OCI-LY3 (cell line): ENCODE results near the gene HYI.

Experiments used
- H2AFZ ChIP-seq: fragments of 200-600, 300-600 bp; shearing (Covaris generic); 2 replicates; pipeline ENCODE4 v1.6.0; 2014; ENCODE audit warnings: antibody characterized with exemption, low read depth, low read length
- H3K27ac ChIP-seq: fragments of 200-600, 300-600 bp; sonication (generic); 2 replicates; pipeline ENCODE4 v1.5.1; 2014; ENCODE audit warnings: mild to moderate bottlenecking, low read length, moderate library complexity, mixed read lengths
- H3K27me3 ChIP-seq: fragments of 200-600, 300-600 bp; sonication (generic); 2 replicates; pipeline ENCODE4 v1.6.1; 2014; ENCODE audit warnings: low read depth, low read length, mixed read lengths
- H3K36me3 ChIP-seq: fragments of 200-600, 300-600 bp; sonication (generic); replicated peaks from 2 replicates; pipeline ENCODE3; 2014; ENCODE audit warnings: low read depth, low read length, mixed read lengths
- H3K4me1 ChIP-seq: fragments of 300-600, 200-600 bp; sonication (generic); 2 replicates; pipeline ENCODE4 v1.6.1; 2014; ENCODE audit warnings: low read length, mixed read lengths
- H3K4me2 ChIP-seq: fragments of 200-600, 300-600 bp; sonication (generic); 2 replicates; pipeline ENCODE4 v1.6.1; 2014; ENCODE audit warnings: low read length, mixed read lengths
- H3K4me3 ChIP-seq: fragments of 300-600, 200-600 bp; sonication (generic); 2 replicates; pipeline ENCODE4 v1.5.1; 2014; ENCODE audit warnings: antibody characterized with exemption, mild to moderate bottlenecking, low read length, moderate library complexity
- H3K79me2 ChIP-seq: fragments of 300-600, 200-600 bp; shearing (Covaris generic); 2 replicates; pipeline ENCODE4 v1.6.1; 2014; ENCODE audit warnings: mild to moderate bottlenecking, low read length, mixed read lengths
- H3K9ac ChIP-seq: fragments of 300-600, 200-600 bp; shearing (Covaris generic); 2 replicates; pipeline ENCODE4 v1.6.0; 2014; ENCODE audit warnings: mild to moderate bottlenecking, low read length, moderate library complexity
- H3K9me3 ChIP-seq: fragments of 200-600, 300-600 bp; shearing (Covaris generic); 2 replicates; pipeline ENCODE4 v1.6.1; 2014; ENCODE audit warnings: low read length, mixed read lengths; ENCODE audit not compliant: insufficient read depth
- H4K20me1 ChIP-seq: fragments of 200-600, 300-600 bp; sonication (generic); 2 replicates; pipeline ENCODE4 v1.6.1; 2016; ENCODE audit warnings: low read length, mixed read lengths; ENCODE audit not compliant: insufficient read depth
- CTCF ChIP-seq: fragments of 200-600, 300-600 bp; sonication (generic); IDR thresholded peaks from 2 replicates; pipeline ENCODE4 v1.5.1; 2014; ENCODE audit warnings: antibody characterized with exemption, low read length, low read depth
- EZH2phosphoT487 ChIP-seq: fragments of 200-600 bp; shearing (Covaris generic); IDR thresholded peaks from 2 replicates; pipeline ENCODE4 v1.6.1; 2018; ENCODE audit warnings: antibody characterized with exemption, mixed run types, low read depth

The HYI gene

GRCh38 chr1:43405219-43405875, 48.4 kb downstream of the HYI start:
- no peak overlapping the region for H2AFZ ChIP-seq
- no peaks in the 10 kb centered on the region for H3K4me1 ChIP-seq
- H3K79me2 ChIP-seq: no peaks in the 10 kb centered on the region
- no peak overlapping the region for H3K9ac ChIP-seq
- H3K9me3 ChIP-seq: no peaks in the 10 kb centered on the region
- no peak for TF ChIP-seq CTCF
- peaks cover 3% of the 10 kb centered on the region for H3K36me3 ChIP-seq
- no peak overlapping the region for H3K4me3 ChIP-seq
- no peaks in the 10 kb centered on the region for H4K20me1 ChIP-seq
- H3K27me3 ChIP-seq: no peaks in the 10 kb centered on the region
- H3K4me2 ChIP-seq: no peak overlapping the region
- no peak overlapping the region for H3K27ac ChIP-seq

DNA sequence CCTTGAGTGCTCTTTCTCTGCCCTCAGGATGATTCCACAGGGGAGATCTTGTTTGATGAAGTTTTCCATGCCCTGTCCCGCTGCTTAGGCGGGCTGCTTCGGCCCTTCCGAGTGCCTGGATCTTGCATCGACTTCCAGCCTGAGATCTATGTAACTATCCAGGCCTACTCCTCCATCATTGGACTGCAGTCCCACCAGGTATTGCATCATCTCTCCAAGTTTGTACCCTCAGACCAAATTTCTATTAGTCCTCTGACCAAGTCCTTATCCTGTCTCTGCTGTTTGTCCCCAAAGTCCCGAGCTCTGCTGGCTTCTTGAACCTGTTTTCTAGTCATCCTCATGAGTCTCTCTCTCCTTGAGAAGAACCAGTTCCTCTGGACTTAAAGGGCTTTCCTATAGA, 49.4 kb downstream of the HYI start:
- Histone ChIP-seq H3K4me2 (no peak overlapping the region), H2AFZ (no peak overlapping the region), H3K9ac (no peak overlapping the region), H3K4me1 (no peaks in the 10 kb centered on the region), H3K36me3 (peaks cover 3% of the 10 kb centered on the region), H3K27ac (no peak overlapping the region), H3K9me3 (no peaks in the 10 kb centered on the region), H3K27me3 (no peaks in the 10 kb centered on the region), H3K79me2 (no peaks in the 10 kb centered on the region), H4K20me1 (no peaks in the 10 kb centered on the region), H3K4me3 (no peak overlapping the region)
- TF ChIP-seq CTCF (no peak), EZH2phosphoT487 (no peak)

GRCh38 chr1:43402089-43402865, 51.5 kb downstream of the HYI start:
- Histone ChIP-seq H3K27me3 (no peaks in the 10 kb centered on the region), H3K9me3 (no peaks in the 10 kb centered on the region), H3K27ac (no peak overlapping the region), H3K4me1 (no peaks in the 10 kb centered on the region), H3K79me2 (no peaks in the 10 kb centered on the region), H3K4me3 (no peak overlapping the region), H4K20me1 (no peaks in the 10 kb centered on the region), H3K4me2 (no peak overlapping the region), H3K36me3 (peaks cover 3% of the 10 kb centered on the region), H2AFZ (no peak overlapping the region), H3K9ac (no peak overlapping the region)
- TF ChIP-seq CTCF (no peak), EZH2phosphoT487 (no peak)
